HG03025 (cell line): ENCODE results near the gene FHIP2A.
"Not testable (repeated sequence)": the region's sequence is repeated elsewhere in the genome, so short reads cannot be mapped to it uniquely, and the experiment has no call there.

Experiments used
- ATAC-seq: cut with Tn5 transposase; IDR thresholded peaks from one replicate; pipeline ENCODE4 v1.9.1; 2021; ENCODE audit warnings: mild to moderate bottlenecking, moderate library complexity; ENCODE audit not compliant: unreplicated experiment, low FRiP score

Gene FHIP2A, protein sequence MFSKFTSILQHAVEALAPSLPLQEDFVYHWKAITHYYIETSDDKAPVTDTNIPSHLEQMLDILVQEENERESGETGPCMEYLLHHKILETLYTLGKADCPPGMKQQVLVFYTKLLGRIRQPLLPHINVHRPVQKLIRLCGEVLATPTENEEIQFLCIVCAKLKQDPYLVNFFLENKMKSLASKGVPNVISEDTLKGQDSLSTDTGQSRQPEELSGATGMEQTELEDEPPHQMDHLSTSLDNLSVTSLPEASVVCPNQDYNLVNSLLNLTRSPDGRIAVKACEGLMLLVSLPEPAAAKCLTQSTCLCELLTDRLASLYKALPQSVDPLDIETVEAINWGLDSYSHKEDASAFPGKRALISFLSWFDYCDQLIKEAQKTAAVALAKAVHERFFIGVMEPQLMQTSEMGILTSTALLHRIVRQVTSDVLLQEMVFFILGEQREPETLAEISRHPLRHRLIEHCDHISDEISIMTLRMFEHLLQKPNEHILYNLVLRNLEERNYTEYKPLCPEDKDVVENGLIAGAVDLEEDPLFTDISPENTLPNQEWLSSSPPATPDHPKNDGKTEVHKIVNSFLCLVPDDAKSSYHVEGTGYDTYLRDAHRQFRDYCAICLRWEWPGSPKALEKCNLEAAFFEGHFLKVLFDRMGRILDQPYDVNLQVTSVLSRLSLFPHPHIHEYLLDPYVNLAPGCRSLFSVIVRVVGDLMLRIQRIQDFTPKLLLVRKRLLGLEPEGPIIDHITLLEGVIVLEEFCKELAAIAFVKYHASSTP

DNA sequence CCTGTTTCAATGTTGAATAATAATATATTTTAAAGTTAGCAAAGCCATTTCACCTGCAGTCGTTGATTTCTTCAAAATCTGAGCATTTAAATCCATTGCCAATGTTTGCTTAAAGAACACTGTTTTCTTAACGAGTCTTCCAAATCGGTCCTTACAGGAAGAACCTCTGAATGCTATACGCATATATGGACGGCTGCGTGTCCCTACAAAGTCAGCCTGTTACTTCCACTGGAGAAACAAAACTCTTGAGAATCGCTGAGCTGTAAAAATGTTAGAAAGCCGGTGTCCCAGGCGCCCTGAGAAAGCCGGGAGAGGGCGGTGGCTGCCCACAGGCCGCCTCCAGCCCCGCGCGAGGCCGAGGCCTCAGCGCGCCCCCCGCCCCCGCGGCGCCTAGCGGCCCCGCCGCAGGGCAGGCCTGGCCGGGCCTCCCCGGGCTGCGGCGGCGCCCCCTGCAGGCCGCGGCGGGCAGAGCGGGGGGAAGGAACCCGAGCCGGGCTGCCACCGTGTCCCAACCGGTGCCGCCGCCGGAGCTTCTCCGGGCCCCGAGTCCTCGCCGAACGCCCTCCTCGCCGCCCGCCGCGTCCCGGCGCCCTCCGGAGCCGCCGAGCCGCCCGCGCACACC, at the start of gene FHIP2A:
Gene FHIP2A, plus strand, starts transcription at position 488 of the 622 bp plus-strand sequence. CDS start 299 bp downstream, outside the sequence.
- peak; percentile 75 for ATAC-seq

DNA sequence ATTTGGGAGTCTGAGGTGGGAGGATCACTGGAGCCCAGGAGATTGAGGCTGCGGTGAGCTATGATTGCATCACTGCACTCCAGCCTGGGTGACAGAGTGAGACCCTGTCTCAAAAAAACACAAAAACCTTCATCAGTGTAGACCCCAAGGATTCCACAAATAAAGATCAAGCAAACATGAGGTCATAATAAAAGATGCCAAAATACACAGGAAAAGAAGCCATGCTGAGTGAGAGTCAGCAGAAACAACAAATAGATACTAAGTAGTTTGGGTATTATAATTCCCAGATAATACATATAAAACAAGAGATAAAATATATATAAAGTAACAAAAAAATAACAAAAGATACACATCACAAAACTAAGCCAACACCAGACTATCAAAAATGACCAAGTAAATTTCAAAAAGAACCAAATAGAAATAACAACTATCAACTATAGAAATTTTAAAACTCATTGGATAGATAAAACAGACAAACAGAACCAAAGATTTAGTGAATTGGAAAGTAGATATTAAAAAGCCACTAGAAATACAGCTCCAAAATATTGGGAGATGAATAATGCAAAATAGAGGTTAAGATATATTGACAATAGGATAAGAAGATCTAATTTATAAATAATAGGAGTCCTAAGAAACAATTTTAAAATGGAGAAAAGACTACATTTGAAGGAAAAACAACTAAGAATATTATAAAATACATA, 48.9 kb upstream of the FHIP2A start:
- ATAC-seq = no peak

DNA sequence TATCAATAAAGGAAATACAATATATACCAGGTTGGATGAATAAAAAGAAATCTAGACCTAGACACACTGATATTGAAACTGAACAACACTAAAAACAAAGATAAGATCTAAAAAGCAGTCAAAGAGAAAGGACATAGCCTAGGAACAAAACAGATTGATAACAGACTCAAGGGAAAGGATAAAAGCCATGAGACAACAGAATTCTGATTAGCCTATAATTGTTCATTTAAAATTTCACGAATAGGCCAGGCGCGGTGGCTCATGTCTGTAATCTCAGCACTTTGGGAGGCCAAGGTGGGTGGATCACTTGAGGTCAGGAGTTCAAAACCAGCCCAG, 48.4 kb upstream of the FHIP2A start:
- no peak for ATAC-seq

DNA sequence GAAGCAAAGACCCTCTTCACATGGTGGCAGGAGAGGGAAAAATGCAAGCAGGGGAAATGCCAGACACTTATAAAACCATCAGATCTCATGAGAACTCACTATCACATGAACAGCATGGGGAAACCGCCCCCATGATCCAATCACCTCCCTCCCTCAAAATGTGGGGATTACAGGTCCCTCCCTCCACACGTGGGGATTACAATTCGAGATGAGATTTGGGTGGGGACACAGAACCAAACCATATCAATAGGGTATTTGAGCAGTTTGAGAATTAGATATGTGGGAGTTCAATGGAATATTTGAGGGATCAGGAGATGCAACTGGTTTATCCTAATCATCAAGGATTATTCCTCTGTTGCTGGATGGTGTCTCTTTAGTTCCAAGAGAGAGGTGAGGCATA, 46.5 kb upstream of the FHIP2A start:
- ATAC-seq = not testable (repeated sequence)

DNA sequence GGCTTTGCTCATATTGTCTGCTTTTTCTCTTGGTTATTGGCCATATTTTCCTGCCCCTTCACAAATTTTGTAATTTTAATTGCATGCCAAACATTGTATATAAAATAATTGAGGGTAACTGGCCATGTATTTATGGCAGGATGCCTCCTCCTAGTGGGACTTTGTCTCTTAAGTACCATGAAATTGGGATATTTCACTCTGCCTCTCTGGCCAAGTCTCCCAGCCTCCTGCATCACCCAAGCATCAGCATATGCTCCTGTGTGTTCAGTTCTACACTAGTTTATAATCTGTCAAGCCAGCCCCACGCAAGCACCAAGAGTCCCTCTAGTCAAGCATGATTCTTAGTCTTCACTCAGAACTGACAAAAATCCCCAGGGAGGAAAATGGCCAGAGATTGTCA, 44.2 kb upstream of the FHIP2A start:
- ATAC-seq = no peak

DNA sequence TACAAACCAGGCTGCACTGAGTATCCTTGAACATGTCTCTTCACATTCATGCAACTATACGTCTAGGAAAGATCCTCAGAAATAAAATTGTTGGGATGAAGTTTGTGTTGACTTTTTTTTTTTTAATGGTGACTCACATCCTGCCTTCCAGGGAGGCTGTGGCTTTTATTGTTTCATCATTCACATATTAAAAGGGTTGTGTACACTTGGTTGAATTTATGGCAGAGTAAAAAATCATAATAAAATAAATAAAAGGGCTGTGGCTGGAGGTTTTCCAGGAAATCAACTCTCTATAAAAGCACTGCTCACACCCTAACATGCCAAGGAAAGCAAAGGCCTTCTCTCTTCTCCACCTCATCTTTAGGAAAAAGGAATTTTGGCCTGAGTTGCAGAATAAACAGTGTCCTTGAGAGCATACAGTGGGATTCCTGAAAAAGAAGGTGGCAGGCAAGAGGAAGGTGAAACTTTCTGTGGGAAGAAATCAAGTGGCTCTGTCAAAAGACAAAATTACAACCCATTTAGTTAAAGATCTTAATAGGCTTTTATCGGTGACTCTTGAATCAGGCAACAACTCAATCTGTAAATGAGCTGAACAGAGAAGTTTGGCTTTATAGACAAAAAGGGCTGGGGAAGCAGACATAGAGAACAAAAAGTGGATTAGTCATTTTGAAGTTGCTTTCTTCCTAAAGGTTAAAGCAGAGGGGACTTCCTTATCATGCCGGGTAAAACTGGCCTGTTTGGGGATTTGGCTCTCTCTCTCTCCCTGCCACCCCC, 41.6 kb upstream of the FHIP2A start:
- ATAC-seq = no peak

DNA sequence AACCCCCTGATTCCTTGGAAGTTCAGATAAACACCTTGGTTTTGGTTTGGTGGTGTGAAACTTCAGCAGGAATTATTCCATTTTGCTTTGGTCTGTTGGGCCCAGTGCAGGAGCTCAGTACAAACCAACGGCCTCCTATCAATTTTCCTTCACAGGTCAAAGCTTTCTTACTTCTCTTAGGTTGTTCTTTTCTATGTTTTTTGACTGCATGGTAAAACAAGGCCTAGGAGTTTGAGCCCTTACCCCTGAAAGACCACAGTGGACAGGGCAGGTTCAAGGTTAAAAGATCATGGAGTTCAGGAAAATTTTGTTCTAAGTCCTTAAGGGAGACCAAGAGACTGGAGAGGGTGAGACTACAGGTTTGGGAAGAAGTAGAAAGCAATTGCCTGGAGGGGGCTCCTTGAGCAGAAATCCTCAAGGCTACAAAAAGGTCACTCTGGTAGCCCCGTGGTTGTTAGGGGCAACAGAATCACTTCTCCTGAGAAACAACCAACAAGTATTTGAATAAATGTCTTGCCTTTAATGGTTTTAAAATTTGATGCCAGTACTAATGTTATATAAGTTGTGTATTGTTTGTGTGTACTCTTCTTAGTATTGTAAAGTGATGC, 40.9 kb upstream of the FHIP2A start:
- no peak for ATAC-seq

DNA sequence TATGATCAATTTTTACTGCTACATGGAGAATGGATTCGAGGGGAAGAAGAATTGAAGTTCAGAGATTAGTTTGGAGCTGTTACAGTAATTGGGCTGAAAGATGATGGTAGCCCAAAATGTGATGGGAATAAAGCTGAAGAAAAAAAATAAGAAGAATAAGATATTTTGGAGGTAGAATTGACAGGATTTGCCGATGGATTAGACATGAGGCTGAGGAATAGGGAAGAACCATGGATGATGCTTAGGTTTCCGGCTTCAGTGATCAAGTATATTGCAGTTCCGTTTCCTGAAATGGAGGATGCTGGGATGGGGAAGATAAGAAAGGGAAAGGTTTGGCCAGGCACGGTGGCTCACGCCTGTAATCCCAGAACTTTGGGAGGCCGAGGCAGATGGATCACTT, 38.9 kb upstream of the FHIP2A start:
- no peak for ATAC-seq

DNA sequence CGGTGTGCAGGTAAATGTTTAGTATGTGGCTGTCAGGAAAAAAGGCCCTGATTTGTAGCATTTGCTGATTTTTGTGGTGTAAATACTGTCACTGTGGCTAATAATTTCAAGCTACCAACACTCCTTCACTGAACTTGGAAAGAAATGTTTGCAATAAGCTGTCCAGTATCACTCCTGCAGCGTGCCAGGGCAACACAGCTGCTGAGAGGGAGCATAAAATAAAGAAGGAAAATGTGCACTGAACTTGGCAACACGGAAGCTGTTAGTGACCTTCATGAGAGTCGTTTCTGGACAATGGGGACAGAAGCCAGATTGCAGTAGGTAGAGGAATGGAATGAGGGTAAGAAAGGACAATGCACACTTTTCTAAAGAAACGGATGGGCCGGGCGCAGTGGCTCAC, 37.9 kb upstream of the FHIP2A start:
- no peak for ATAC-seq

DNA sequence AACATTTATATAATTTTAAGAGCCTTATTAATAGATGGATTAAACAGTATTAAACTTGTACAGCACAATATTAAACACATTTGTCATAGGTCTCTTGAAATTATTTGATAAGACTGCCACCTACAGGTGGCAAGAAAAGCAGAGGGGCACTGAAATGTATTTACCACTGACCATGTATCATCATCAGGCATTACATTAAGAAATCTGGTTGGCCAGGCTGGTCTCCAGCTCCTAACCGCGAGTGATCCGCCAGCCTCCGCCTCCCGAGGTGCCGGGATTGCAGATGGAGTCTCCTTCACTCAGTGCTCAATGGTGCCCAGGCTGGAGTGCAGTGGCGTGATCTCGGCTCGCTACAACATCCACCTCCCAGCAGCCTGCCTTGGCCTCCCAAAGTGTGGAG, 35.1 kb upstream of the FHIP2A start:
- not testable (repeated sequence) for ATAC-seq

DNA sequence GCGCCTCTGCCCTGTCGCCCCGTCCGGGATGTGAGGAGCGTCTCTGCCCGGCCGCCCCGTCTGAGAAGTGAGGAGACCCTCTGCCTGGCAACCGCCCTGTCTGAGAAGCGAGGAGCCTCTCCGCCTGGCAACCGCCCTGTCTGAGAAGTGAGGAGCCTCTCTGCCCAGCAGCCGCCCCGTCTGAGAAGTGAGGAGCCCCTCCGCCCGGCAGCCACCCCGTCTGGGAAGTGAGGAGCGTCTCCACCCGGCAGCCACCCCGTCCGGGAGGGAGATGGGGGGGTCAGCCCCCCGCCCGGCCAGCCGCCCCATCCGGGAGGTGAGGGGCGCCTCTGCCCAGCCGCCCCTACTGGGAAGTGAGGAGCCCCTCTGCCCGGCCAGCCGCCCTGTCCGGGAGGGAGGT, 34.4 kb upstream of the FHIP2A start:
- not testable (repeated sequence) for ATAC-seq

DNA sequence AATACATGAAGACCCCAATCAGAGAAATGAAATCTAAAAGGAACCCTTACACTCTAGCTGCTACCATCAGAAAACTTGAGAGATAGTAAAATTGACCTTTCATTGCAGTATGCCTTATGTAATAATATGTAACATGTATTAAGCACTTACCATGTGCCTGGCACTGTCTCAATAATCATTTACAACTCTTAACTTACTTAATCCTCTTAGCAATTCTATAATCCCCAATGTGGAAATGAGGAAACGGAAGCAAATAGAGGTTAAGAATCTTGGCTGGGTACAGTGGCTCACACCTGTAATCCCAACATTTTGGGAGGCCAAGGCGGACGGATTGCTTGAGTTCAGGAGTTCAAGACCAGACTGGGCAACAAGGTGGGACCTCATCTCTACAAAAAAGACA, 29.8 kb upstream of the FHIP2A start:
- ATAC-seq = no peak

DNA sequence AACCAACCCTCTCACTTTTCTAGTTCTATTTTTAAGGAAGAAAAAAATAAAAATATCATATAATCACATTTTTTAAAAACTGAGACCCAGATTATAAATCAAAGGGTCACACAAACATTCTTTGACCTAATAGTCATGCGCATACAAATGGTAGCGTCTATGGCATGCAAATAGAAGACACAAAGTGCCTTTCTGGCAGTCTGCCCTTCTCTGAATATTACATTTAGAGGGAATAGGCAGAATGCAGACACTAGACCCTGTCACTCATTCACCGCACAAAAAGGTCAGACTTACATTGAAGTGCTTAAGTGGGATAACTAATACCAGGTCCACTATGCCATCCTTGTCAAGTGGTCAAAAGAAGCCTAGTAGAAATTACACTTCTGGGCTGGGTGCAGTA, 26.5 kb upstream of the FHIP2A start:
- no peak for ATAC-seq

DNA sequence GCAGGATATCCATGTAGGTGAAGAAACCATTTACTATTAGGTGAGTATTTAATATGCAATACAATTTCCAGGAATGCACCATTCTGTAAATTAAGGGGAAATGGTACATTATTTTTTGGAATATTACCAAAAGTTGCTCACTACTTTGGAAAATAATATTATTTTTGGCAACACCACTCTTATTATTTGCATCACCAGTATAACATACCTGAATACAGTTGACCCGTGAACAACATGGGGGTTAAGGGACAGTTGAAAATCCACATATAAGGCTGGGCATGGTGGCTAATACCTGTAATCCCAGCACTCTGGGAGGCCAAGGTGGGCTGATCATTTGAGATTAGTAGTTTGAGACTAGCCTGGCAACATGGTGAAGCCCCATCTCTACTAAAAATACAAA, 21.2 kb upstream of the FHIP2A start:
- ATAC-seq = no peak

DNA sequence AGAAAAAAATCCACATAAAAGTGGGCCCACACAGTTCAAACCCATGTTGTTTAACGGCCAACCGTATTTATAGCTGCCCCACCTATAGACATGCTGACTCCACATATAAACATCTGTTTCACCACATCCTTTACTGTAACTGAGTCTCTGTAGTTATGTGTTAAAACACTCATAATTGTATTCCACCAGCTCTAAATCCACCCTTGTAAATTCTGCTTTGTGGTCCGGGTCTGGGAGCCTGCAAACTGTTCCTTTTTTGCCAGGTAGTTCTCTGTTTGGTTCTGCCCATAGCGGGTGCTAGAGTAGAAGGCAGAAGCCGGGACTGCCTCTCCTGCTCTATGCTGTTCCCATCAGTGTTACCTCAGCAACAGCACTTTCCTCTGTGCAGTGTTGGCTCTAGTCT, 20.2 kb upstream of the FHIP2A start:
- ATAC-seq = no peak

DNA sequence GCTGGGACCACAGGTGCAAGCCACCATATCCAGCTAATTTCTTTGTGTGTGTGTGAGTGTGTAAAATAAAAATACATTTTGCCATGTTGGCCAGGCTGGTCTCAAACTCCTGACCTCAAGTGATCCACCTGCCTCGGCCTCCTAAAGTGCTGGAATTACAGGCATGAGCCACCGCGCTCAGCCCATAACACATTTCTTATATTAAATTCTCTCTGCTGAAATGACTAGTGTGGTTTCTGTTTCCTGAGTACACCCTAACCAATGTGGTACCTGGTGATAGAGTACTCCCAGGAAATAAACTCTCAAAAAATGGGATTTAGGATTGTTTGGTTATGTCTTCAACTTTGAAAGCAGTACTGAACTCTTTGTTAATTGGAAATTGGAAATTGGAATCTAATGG, 19.4 kb upstream of the FHIP2A start:
- ATAC-seq = no peak

DNA sequence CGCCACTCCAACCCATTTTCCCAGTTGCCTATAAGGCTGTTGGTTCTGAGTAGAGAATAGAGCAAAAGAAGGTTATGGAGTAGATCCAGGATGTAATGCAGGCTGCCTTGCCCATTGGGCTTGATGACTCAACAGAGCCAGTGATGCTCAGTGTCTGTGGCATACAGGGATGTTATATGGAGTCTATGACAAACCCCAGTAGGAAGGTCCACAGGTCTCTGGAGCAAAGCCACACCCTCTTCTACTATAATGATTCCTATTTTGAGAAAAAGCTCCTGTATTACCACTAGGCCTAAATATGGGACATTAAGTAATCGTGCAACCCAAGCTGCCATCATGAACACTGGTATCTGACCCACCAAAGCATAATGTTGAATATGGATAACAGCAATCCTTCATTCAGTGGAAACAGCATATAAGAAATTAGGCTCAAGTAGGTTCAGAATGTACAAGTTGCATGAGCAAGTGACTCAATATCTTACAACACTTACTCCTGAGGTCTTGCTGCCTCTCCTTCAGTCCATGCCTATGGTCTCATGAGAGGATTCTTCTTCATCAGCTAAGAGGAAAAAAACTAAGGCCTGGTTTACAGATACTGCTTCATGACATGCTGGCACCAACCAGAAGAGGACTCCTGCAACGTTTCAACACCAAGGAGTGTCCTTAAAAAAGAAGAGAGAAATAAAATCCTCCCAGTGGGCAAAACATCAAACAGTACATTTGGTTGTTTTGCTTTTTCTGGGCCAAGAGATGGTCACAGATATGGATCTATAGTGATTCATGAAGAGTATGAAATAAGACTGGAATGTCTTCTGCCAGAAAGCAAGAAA, 14.8 kb upstream of the FHIP2A start:
- ATAC-seq = no peak

DNA sequence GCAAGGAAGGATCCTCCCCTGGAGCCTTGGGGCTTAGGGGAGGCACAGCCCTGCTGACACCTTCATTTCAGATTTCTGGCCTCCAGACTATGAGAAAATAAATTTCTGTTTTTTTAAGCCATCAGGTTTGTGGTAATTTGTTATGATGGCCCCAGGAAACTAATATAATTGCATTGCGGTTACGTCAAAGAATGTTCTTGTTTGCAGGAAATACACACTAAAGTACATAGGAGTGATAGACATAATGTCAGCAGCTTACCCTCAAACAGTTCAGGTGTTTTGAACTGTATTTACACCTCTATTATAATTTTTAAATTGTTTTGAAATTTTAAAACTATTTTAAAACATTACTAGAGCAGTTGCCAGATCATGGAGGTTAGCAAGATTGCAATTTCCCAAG, 12.6 kb upstream of the FHIP2A start:
- ATAC-seq = no peak

DNA sequence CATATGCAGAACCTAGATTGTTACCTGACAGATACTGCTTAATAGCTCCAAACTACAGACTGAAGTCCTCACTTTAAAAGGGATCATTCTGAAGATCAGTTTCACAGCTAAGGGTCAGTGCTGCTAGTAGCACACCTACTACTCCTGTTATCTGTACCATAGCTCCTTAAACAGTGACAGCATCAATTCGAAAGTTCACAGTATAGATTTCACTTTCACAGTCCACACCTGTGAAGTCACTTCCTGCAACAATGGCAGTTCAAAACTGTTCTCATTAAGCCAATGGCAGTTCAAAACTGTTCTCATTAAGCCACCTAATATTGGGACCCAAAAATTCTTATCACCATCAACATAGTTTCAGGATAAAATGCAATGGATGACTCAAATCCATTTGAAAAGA, 10.7 kb upstream of the FHIP2A start:
- peak; percentile 100 for ATAC-seq
